Stomach (tissue), 9 donors: ENCODE data around the gene EGFL7. TPM values are rescaled to one million over a fixed set of nuclear protein-coding genes. Genes with fewer than 3 reads are reported as not detected.

Experiments
- DNase-seq, 2 donors: peaks; one replicate each; pipeline versions ENCODE4 v3.0.0 to v3.0.0-alpha.2; 2013 to 2019
- H3K27ac ChIP-seq, 5 donors: fragments of 200-600 bp in 4 of 5; sonication (generic) in 4 of 5; one replicate each; pipeline ENCODE4 v1.5.1; 2013 to 2019; ENCODE audit warnings: mild to moderate bottlenecking in 1 of 5, moderate library complexity in 1 of 5
- H3K27me3 ChIP-seq, 3 donors: fragments of 200-600 bp; sonication (generic); one replicate each; pipeline ENCODE4 v1.5.1; 2017 to 2019; ENCODE audit warnings: mixed run types in 1 of 3
- H3K36me3 ChIP-seq, 4 donors: fragments of 200-600 bp; sonication (generic); 1 replicate in 3 of 4; 2 replicates in 1 of 4; pipeline ENCODE4 v1.5.1; 2016 to 2019
- H3K4me1 ChIP-seq, 4 donors: fragments of 200-600 bp; sonication (generic); one replicate each; pipeline ENCODE4 v1.5.1; 2016 to 2019
- H3K4me3 ChIP-seq, 4 donors: fragments of 200-600 bp; sonication (generic) in 3 of 4; one replicate each; pipeline ENCODE4 v1.5.1; 2016 to 2019; ENCODE audit warnings: mild to moderate bottlenecking in 1 of 4
- H3K9me3 ChIP-seq, 4 donors: fragments of 200-600 bp; sonication (generic); one replicate each; pipeline ENCODE4 v1.5.1; 2016 to 2019
- CTCF ChIP-seq, 7 experiments: fragments of 450-650 bp in 4 of 7; fragments of 200-600 bp in 3 of 7; sonication (generic) in 3 of 7; IDR thresholded peaks; one replicate each; pipeline ENCODE4 v1.5.1; 2016 to 2019; ENCODE audit warnings: antibody characterized with exemption in 7 of 7, control low read depth in 2 of 7, mild to moderate bottlenecking in 1 of 7
- EP300 ChIP-seq: sonication (generic); formaldehyde crosslinking; IDR thresholded peaks from one replicate; pipeline ENCODE4 v1.6.1; 2017; ENCODE audit warnings: antibody characterized with exemption
- POLR2A ChIP-seq, 4 donors: fragments of 450-650 bp; IDR thresholded peaks; one replicate each; pipeline ENCODE4 v1.6.1; 2016; ENCODE audit warnings: antibody characterized with exemption in 4 of 4, control low read depth in 2 of 4, mild to moderate bottlenecking in 1 of 4, moderate library complexity in 1 of 4
- POLR2AphosphoS5 ChIP-seq, 3 donors: sonication (generic); formaldehyde crosslinking; IDR thresholded peaks; one replicate each; pipeline ENCODE4 v1.6.1; 2016; ENCODE audit warnings: antibody characterized with exemption in 3 of 3
- WGBS, 5 donors: extraction: QIAGEN DNeasy Blood & Tissue Kit in 3 of 5; methylation state at CpG; one replicate each; pipeline versions ENCODE4 v1.1.5 to v1.1.7; 2013 to 2018; 5-methylcytosine and 5-hydroxymethylcytosine counted together
- intact Hi-C: fragments of 100-400 bp; cut with DNase I; formaldehyde crosslinking; loops from one replicate; pipeline ENCODE4 v1.15.1; 2023; ENCODE audit warnings: low total_unique reads
- polyA plus RNA-seq, 3 donors: library from polyadenylated mRNA; stranded (reverse); fragments of 200-250 nt; gene quantifications; one replicate each; pipeline ENCODE4 v1.2.3, GENCODE V29; 2013
- total RNA-seq, 5 donors: library from RNA; depleted of rRNA; stranded (reverse); fragments of >200 nt; gene quantifications; one replicate each; pipeline versions ENCODE4 v1.1.0 to v1.2.3, GENCODE V29; 2014 to 2016
- donor health status: healthy with polysubstance abuse.
- donor health status: Bipolar disorder and iron deficiency.
- donor health status: healthy.

The EGFL7 gene
- total and polyA plus RNA-seq, 8 donors = 20.9 to 1,085 (median 52.2) TPM

- no peaks in the 10 kb centered on the region for H3K36me3 ChIP-seq
- H3K9me3 ChIP-seq = no peaks in the 10 kb centered on the region
- TF ChIP-seq POLR2AphosphoS5 (IDR thresholded peaks at IDR 0.05) = no peak
- no peak for TF ChIP-seq CTCF (IDR thresholded peaks at IDR 0.05)
- no peak for TF ChIP-seq EP300
- no peak for TF ChIP-seq POLR2A (IDR thresholded peaks at IDR 0.05)
- H3K4me3 ChIP-seq = no peak overlapping the region
- DNase-seq = peak in 1 of 2 donors; percentile 40
- peaks cover 14 to 20% (median 16%) of the 10 kb centered on the region in 4 donors for H3K4me1 ChIP-seq
- H3K27ac ChIP-seq = no peak overlapping the region
- WGBS, 5 donors = 71 to 77% (median 75%) methylated on average over 26 to 32 of the region's 32 CpGs
- intact Hi-C loops = no loop called here
- H3K27me3 ChIP-seq = peaks cover 3 to 29% (median 11%) of the 10 kb centered on the region in 3 donors
Observed at GRCh38 chr9:136640171-136641111, 22.3 kb upstream of the EGFL7 start.

DNA sequence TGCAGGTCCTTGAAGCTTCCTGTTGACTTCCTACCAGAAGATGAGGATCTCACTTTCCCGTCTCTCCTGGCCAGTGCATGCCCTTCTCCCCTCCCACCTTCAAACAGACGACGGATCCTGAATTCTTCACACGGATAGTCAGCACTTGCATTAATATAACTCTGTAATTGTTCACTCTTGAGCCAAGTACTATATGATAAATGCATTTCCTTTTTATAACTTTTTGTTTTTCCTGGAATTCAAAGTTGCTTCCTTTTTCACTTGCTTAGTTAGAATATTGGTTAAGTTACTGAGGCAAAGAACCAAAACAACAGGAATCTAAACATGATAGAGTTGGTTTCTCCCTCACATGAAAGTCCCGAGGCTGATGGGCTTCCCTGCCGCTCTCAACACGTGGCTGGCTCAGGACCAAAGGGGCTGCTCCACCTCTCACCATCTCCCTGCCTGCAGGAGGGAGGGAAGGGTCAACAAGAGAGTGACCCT, 20.2 kb upstream of the EGFL7 start:
- Histone ChIP-seq H3K9me3 (no peaks in the 10 kb centered on the region), H3K4me3 (no peak overlapping the region), H3K27me3 (peaks cover 3 to 43% (median 21%) of the 10 kb centered on the region in 3 donors), H3K27ac (peak overlapping the region in 1 of 5 donors; percentile 33), H3K36me3 (no peaks in the 10 kb centered on the region), H3K4me1 (peaks cover 25 to 36% (median 29%) of the 10 kb centered on the region in 4 donors)
- DNase-seq = peak in 1 of 2 donors; percentile 39
- no peak for TF ChIP-seq EP300
- TF ChIP-seq CTCF (IDR thresholded peaks at IDR 0.05) = no peak
- no peak for TF ChIP-seq POLR2A (IDR thresholded peaks at IDR 0.05)
- no peak for TF ChIP-seq POLR2AphosphoS5 (IDR thresholded peaks at IDR 0.05)
- WGBS, 5 donors = 60 to 72% (median 67%) methylated on average over 7 of the region's 7 CpGs
- intact Hi-C loops = no loop called here

- TF ChIP-seq EP300 (no peak), POLR2A (IDR thresholded peaks at IDR 0.05) (no peak), POLR2AphosphoS5 (IDR thresholded peaks at IDR 0.05) (no peak), CTCF (IDR thresholded peaks at IDR 0.05) (no peak)
- WGBS, 5 donors = 45 to 68% (median 49%) methylated on average over 24 to 31 of the region's 31 CpGs
- H3K4me1 ChIP-seq = peaks cover 25 to 36% (median 29%) of the 10 kb centered on the region in 4 donors
- H3K4me3 ChIP-seq = peak overlapping the region; percentile 12 to 33 (median 18)
- peak overlapping the region; percentile 12 to 81 (median 70) for H3K27ac ChIP-seq
- no peaks in the 10 kb centered on the region for H3K9me3 ChIP-seq
- intact Hi-C loops = no loop called here
- peaks cover 3 to 54% (median 21%) of the 10 kb centered on the region in 3 donors for H3K27me3 ChIP-seq
- H3K36me3 ChIP-seq = no peaks in the 10 kb centered on the region
- no peak for DNase-seq
Observed at GRCh38 chr9:136643596-136644342, 18.9 kb upstream of the EGFL7 start.

DNA sequence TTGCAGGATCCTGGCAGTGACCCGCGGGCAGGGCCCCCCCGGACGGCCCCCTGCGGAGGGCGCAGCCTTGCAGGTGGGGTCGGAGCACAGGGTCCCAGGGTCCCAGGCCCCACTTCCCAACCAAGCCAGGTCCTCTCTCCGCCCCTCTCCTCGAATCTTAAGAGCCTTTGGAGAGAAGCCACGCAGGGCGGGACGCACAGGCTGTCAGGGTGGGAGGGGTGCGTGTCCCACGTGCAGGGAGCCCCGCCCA, 18.4 kb upstream of the EGFL7 start:
- H3K4me3 ChIP-seq = peak overlapping the region; percentile 12 to 33 (median 18)
- 3 to 16% (median 9%) methylated on average over 15 of the region's 15 CpGs; no CpG with 5 or more reads in 1 of the 5 donors for WGBS, 5 donors

More for the DNA sequence above, 18.4 kb upstream of the EGFL7 start:
- DNase-seq = peak; percentile 91 to 95
- TF ChIP-seq POLR2AphosphoS5 (IDR thresholded peaks at IDR 0.05) (peak in 2 of 3 donors; percentile 18 to 66), EP300 (no peak)
- H3K36me3 ChIP-seq = no peaks in the 10 kb centered on the region
- H3K4me1 ChIP-seq = peaks cover 25 to 36% (median 29%) of the 10 kb centered on the region in 4 donors
- H3K9me3 ChIP-seq = no peaks in the 10 kb centered on the region
- peaks cover 3 to 56% (median 21%) of the 10 kb centered on the region in 3 donors for H3K27me3 ChIP-seq
- H3K27ac ChIP-seq = peak overlapping the region; percentile 12 to 81 (median 70)
- intact Hi-C loops = no loop called here
